ENCODE measurements around the gene EZH2. TPM values are rescaled to one million over a fixed set of nuclear protein-coding genes. Genes with fewer than 3 reads are reported as not detected.

Gene EZH2
- total and polyA plus RNA-seq, 2 experiments from 2014 or later = 10.7 to 11.7 TPM

DNA sequence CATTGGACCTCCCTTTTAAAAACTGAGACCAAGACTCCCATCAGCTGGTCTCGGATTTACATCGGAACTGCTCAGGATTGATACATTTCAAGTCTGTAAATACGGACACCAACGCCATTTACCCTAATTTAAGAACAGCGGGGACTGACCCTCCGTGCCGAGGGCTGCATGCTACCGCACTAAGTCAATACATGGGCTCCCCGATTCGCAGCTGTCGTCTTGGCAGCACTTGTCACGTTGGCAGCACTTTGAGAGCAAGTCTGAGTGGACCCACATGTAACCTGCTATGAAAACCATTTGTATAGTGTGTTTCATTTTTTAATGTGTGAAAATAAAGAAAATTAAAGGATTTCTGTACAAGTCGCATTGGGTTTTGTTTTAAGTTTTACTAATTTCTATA lies 83.4 kb downstream of the EZH2 start:
- no peak overlapping the region for H3K27ac ChIP-seq
- no peak for DNase-seq (ENCODE audit: low spot score)
- H3K9me3 ChIP-seq (ENCODE audit: low read depth) = no peaks in the 10 kb centered on the region
- WGBS (ENCODE audit: low lambda C conversion rate, missing lambda C conversion rate) = 97% methylated on average over 13 of the region's 13 CpGs
- no peaks in the 10 kb centered on the region for H3K4me1 ChIP-seq (ENCODE audit: insufficient read depth)
- no peak overlapping the region for H3K4me2 ChIP-seq
- no peaks in the 10 kb centered on the region for H3K9me2 ChIP-seq (replicated peaks; ENCODE audit: insufficient read depth)
- no peak overlapping the region for H2AFZ ChIP-seq
- H3K4me3 ChIP-seq = no peak overlapping the region
- H3K36me3 ChIP-seq (replicated peaks; ENCODE audit: insufficient read depth, low read depth) = peaks cover 7% of the 10 kb centered on the region
- no peak for TF ChIP-seq EZH2phosphoT487 (IDR thresholded peaks at IDR 0.05; ENCODE audit: low read depth, severe bottlenecking, unreplicated experiment)
- no peak for TF ChIP-seq EZH2 (IDR thresholded peaks at IDR 0.05; ENCODE audit: borderline replicate concordance)
- TF ChIP-seq, protein P1, sequence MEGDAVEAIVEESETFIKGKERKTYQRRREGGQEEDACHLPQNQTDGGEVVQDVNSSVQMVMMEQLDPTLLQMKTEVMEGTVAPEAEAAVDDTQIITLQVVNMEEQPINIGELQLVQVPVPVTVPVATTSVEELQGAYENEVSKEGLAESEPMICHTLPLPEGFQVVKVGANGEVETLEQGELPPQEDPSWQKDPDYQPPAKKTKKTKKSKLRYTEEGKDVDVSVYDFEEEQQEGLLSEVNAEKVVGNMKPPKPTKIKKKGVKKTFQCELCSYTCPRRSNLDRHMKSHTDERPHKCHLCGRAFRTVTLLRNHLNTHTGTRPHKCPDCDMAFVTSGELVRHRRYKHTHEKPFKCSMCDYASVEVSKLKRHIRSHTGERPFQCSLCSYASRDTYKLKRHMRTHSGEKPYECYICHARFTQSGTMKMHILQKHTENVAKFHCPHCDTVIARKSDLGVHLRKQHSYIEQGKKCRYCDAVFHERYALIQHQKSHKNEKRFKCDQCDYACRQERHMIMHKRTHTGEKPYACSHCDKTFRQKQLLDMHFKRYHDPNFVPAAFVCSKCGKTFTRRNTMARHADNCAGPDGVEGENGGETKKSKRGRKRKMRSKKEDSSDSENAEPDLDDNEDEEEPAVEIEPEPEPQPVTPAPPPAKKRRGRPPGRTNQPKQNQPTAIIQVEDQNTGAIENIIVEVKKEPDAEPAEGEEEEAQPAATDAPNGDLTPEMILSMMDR (IDR thresholded peaks at IDR 0.05; ENCODE audit: poor library complexity) = no peak
- H3K27me3 ChIP-seq = no peaks in the 10 kb centered on the region
- H3K79me2 ChIP-seq = no peaks in the 10 kb centered on the region
- no peaks in the 10 kb centered on the region for H4K20me1 ChIP-seq (ENCODE audit: insufficient read depth, poor library complexity, severe bottlenecking)

GRCh38 chr7:148799893-148800555 lies 84.1 kb downstream of the EZH2 start:
- TF ChIP-seq, protein P1 (IDR thresholded peaks at IDR 0.05; ENCODE audit: poor library complexity) = no peak
- TF ChIP-seq EZH2 (IDR thresholded peaks at IDR 0.05; ENCODE audit: borderline replicate concordance) = no peak
- TF ChIP-seq EZH2phosphoT487 (IDR thresholded peaks at IDR 0.05; ENCODE audit: low read depth, severe bottlenecking, unreplicated experiment) = no peak
- DNase-seq (ENCODE audit: low spot score) = no peak
- no peak overlapping the region for H3K4me3 ChIP-seq
- no peaks in the 10 kb centered on the region for H3K9me3 ChIP-seq (ENCODE audit: low read depth)
- H3K4me1 ChIP-seq (ENCODE audit: insufficient read depth) = no peaks in the 10 kb centered on the region
- H3K79me2 ChIP-seq = no peaks in the 10 kb centered on the region
- 89% methylated on average over 10 of the region's 10 CpGs for WGBS (ENCODE audit: low lambda C conversion rate, missing lambda C conversion rate)
- H4K20me1 ChIP-seq (ENCODE audit: insufficient read depth, poor library complexity, severe bottlenecking) = no peaks in the 10 kb centered on the region
- H2AFZ ChIP-seq = no peak overlapping the region
- H3K4me2 ChIP-seq = no peak overlapping the region
- H3K27ac ChIP-seq = no peak overlapping the region
- H3K9me2 ChIP-seq (replicated peaks; ENCODE audit: insufficient read depth) = no peaks in the 10 kb centered on the region
- no peaks in the 10 kb centered on the region for H3K27me3 ChIP-seq
- peaks cover 7% of the 10 kb centered on the region for H3K36me3 ChIP-seq (replicated peaks; ENCODE audit: insufficient read depth, low read depth)

DNA sequence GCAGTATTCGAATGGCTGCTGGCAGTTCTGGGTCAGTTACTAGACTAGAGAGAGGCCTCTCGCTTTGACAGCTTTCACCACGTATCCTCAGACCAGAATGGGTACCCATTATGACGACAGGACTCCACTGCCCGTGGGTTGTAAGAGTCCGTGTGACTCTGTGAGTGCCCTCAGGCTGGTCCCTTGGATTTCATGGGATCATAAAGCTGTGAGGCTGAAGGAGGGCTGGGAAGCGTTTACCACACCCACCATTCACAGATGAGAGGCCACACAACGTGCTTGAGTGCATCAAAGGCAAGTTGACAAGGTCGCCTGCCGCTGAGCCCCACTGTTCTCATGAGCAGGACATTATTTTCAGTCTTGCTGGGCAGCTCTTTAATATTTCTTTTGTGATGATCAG lies 87.2 kb downstream of the EZH2 start:
- Histone ChIP-seq H3K27ac (no peak overlapping the region), H3K27me3 (no peaks in the 10 kb centered on the region), H3K9me3 (ENCODE audit: low read depth) (no peaks in the 10 kb centered on the region), H3K4me1 (ENCODE audit: insufficient read depth) (no peaks in the 10 kb centered on the region), H3K4me2 (no peak overlapping the region), H4K20me1 (ENCODE audit: insufficient read depth, poor library complexity, severe bottlenecking) (no peaks in the 10 kb centered on the region), H3K4me3 (no peak overlapping the region), H3K36me3 (replicated peaks; ENCODE audit: insufficient read depth, low read depth) (peaks cover 7% of the 10 kb centered on the region), H3K9me2 (replicated peaks; ENCODE audit: insufficient read depth) (no peaks in the 10 kb centered on the region), H3K79me2 (no peaks in the 10 kb centered on the region), H2AFZ (no peak overlapping the region)
- WGBS (ENCODE audit: low lambda C conversion rate, missing lambda C conversion rate) = 72% methylated on average over 10 of the region's 10 CpGs
- no peak for TF ChIP-seq EZH2 (IDR thresholded peaks at IDR 0.05; ENCODE audit: borderline replicate concordance)
- no peak for TF ChIP-seq EZH2phosphoT487 (IDR thresholded peaks at IDR 0.05; ENCODE audit: low read depth, severe bottlenecking, unreplicated experiment)
- TF ChIP-seq, protein P1 (IDR thresholded peaks at IDR 0.05; ENCODE audit: poor library complexity) = no peak
- DNase-seq (ENCODE audit: low spot score) = no peak

All from hepatocyte (in vitro differentiated cells).